ENCODE results near the gene ZNF214.
"Not testable (repeated sequence)": the region's sequence is repeated elsewhere in the genome, so short reads cannot be mapped to it uniquely, and the experiment has no call there.

Gene ZNF214

GRCh38 chr11:6962141-6962540, 58.0 kb downstream of the ZNF214 start:
- TF ChIP-seq, protein P1, sequence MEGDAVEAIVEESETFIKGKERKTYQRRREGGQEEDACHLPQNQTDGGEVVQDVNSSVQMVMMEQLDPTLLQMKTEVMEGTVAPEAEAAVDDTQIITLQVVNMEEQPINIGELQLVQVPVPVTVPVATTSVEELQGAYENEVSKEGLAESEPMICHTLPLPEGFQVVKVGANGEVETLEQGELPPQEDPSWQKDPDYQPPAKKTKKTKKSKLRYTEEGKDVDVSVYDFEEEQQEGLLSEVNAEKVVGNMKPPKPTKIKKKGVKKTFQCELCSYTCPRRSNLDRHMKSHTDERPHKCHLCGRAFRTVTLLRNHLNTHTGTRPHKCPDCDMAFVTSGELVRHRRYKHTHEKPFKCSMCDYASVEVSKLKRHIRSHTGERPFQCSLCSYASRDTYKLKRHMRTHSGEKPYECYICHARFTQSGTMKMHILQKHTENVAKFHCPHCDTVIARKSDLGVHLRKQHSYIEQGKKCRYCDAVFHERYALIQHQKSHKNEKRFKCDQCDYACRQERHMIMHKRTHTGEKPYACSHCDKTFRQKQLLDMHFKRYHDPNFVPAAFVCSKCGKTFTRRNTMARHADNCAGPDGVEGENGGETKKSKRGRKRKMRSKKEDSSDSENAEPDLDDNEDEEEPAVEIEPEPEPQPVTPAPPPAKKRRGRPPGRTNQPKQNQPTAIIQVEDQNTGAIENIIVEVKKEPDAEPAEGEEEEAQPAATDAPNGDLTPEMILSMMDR (IDR thresholded peaks at IDR 0.05; ENCODE audit: insufficient read depth, low read depth, low read length, missing control alignments) = no peak
- DNase-seq (ENCODE audit: low read depth) = no peak
- no peak overlapping the region for H3K4me3 ChIP-seq (ENCODE audit: low read depth, low read length)

DNA sequence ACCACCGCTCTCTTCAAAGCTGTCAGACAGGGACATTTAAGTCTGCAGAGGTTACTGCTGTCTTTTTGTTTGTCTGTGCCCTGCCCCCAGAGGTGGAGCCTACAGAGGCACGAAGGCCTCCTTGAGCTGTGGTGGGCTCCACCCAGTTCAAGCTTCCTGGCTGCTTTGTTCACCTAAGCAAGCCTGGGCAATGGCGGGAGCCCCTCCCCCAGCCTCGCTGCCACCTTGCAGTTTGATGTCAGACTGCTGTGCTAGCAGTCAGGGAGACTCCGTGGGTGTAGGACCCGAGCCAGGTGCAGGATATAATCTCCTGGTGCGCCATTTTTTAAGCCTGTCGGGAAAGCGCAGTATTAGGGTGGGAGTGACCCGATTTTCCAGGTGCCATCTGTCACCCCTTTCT, 65.9 kb downstream of the ZNF214 start:
- DNase-seq (ENCODE audit: low read depth); H3K4me3 ChIP-seq (ENCODE audit: low read depth, low read length): not testable (repeated sequence)

Measured in GM12865 (cell line).